Effector memory CD8-positive, alpha-beta T cell (primary cell): ENCODE measurements around the gene ARHGEF25.
"Not testable (repeated sequence)": the region's sequence is repeated elsewhere in the genome, so short reads cannot be mapped to it uniquely, and the experiment has no call there.

Experiments used
- ATAC-seq: fragments of 150-1000 bp; cut with Tn5 transposase; replicated peaks from 2 replicates; pipeline ENCODE4 v1.10.0; 2021; ENCODE audit warnings: mild to moderate bottlenecking, moderate library complexity
- DNase-seq, 3 experiments: peaks; one replicate each; pipeline ENCODE4 v3.0.0; 2021
- H3K27ac Mint-ChIP-seq, 2 donors: one replicate each; pipeline ENCODE4 v1.8.0; 2022; ENCODE audit warnings: mild to moderate bottlenecking in 2 of 2, mixed read lengths in 2 of 2, moderate library complexity in 2 of 2
- H3K27me3 Mint-ChIP-seq, 2 donors: one replicate each; pipeline ENCODE4 v1.8.0; 2022; ENCODE audit warnings: mixed read lengths in 2 of 2
- H3K36me3 Mint-ChIP-seq: one replicate; pipeline ENCODE4 v1.8.0; 2022; ENCODE audit warnings: mild to moderate bottlenecking, moderate library complexity, mixed read lengths; ENCODE audit not compliant: insufficient read depth
- H3K4me1 Mint-ChIP-seq, 2 donors: one replicate each; pipeline ENCODE4 v1.8.0; 2022; ENCODE audit warnings: low read depth in 2 of 2, mixed read lengths in 2 of 2
- H3K4me3 Mint-ChIP-seq, 2 donors: one replicate each; pipeline ENCODE4 v1.8.0; 2022; ENCODE audit warnings: mild to moderate bottlenecking in 2 of 2, mixed read lengths in 2 of 2, moderate library complexity in 2 of 2
- H3K9me3 Mint-ChIP-seq, 2 donors: one replicate each; pipeline ENCODE4 v1.8.0; 2022; ENCODE audit warnings: mixed read lengths in 2 of 2

Gene ARHGEF25

DNA sequence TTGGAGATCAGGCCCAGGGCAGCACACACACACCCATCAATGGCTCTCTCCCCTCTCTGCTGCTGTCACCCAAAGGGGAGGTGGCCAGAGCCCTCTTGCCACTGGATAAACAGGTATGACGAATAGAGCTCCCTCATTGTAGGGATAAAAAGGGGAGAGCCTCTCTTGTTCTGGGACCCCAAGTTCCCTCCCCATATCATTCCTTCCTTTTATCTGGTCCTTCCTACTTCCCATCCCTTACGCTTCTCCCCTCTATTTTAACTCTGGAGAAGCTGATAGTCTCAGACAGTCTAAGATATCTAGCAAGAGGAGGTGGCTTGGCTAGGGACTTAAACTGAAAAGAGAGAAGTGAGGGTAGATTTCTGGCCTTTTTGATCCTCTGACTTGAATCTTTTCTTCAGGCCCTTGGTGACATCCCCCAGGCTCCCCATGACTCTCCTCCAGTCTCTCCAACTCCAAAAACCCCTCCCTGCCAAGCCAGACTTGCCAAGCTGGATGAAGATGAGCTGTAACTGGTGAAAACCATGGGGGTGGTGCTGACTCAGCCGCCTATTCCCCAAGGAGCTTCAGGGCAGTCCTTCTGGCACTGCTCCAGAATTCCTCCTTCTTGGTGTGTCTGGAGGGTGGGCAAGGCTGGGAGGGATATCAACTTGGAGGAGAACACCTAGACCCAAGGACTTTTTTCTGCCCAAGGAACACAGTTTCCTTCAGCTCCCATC is 5.3 kb downstream of the ARHGEF25 start:
- no peak overlapping the region for H3K4me3 Mint-ChIP-seq
- H3K36me3 Mint-ChIP-seq: no peaks in the 10 kb centered on the region
- ATAC-seq: no peak
- H3K9me3 Mint-ChIP-seq: no peaks in the 10 kb centered on the region
- no peak overlapping the region for H3K27ac Mint-ChIP-seq
- H3K27me3 Mint-ChIP-seq: peaks cover 50 to 95% of the 10 kb centered on the region in 2 donors
- H3K4me1 Mint-ChIP-seq: peaks cover 13 to 23% of the 10 kb centered on the region in 2 donors
- DNase-seq: no peak

- H3K27me3 Mint-ChIP-seq: peaks cover 64 to 100% of the 10 kb centered on the region in 2 donors
Measured at GRCh38 chr12:57617942-57618341, 6.7 kb downstream of the ARHGEF25 start.

DNA sequence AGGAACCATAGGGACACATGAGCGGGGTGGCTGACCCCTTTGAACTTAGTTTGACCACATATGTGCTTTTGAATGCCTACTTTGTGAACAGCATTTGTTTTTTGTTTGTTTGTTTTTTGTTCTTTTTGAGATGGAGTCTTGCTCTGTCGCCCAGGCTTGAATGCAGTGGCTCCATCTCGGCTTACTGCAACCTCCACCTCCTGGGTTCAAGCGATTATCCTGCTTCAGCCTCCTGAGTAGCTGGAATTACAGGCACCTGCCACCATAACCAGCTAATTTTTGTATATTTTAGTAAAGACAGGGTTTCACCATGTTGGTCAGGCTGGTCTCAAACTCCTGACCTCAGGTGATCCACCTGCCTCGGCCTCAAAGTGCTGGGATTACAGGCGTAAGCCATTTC is 7.2 kb downstream of the ARHGEF25 start:
- not testable (repeated sequence) for DNase-seq, H3K36me3 Mint-ChIP-seq, H3K9me3 Mint-ChIP-seq, H3K27ac Mint-ChIP-seq, ATAC-seq, H3K4me3 Mint-ChIP-seq
- Mint-ChIP-seq H3K27me3 (peaks cover 69 to 100% of the 10 kb centered on the region in 2 donors), H3K4me1 (peaks cover 20 to 32% of the 10 kb centered on the region in 2 donors)

More at GRCh38 chr12:57617942-57618341, 6.7 kb downstream of the ARHGEF25 start:
- Mint-ChIP-seq H3K9me3 (no peaks in the 10 kb centered on the region), H3K4me1 (peaks cover 20 to 32% of the 10 kb centered on the region in 2 donors), H3K27ac (no peak overlapping the region), H3K4me3 (no peak overlapping the region), H3K36me3 (peaks cover 3% of the 10 kb centered on the region)
- ATAC-seq (no peak), DNase-seq (no peak)

- Mint-ChIP-seq H3K4me1 (peaks cover 20 to 32% of the 10 kb centered on the region in 2 donors), H3K27ac (no peak overlapping the region), H3K9me3 (no peaks in the 10 kb centered on the region), H3K36me3 (peaks cover 3% of the 10 kb centered on the region), H3K27me3 (peaks cover 75 to 100% of the 10 kb centered on the region in 2 donors), H3K4me3 (peak overlapping the region; percentile 54 to 62)
- DNase-seq (no peak), ATAC-seq (no peak)
Measured at GRCh38 chr12:57618966-57619433, 7.8 kb downstream of the ARHGEF25 start.

- H3K36me3 Mint-ChIP-seq: peaks cover 3% of the 10 kb centered on the region
- peaks cover 20 to 32% of the 10 kb centered on the region in 2 donors for H3K4me1 Mint-ChIP-seq
- H3K9me3 Mint-ChIP-seq: no peaks in the 10 kb centered on the region
- DNase-seq (peak in 1 of 3 experiments; percentile 35), ATAC-seq (peak; percentile 62)
- H3K27me3 Mint-ChIP-seq: peaks cover 81 to 100% of the 10 kb centered on the region in 2 donors
- H3K4me3 Mint-ChIP-seq: peak overlapping the region; percentile 54 to 62
- no peak overlapping the region for H3K27ac Mint-ChIP-seq
Measured at GRCh38 chr12:57619434-57620244, 8.4 kb downstream of the ARHGEF25 start.

- H3K27me3 Mint-ChIP-seq: peaks cover 89 to 100% of the 10 kb centered on the region in 2 donors
- ATAC-seq (peak; percentile 3), DNase-seq (no peak)
- peaks cover 3% of the 10 kb centered on the region for H3K36me3 Mint-ChIP-seq
- no peak overlapping the region for H3K27ac Mint-ChIP-seq
- no peaks in the 10 kb centered on the region for H3K9me3 Mint-ChIP-seq
- peaks cover 20 to 32% of the 10 kb centered on the region in 2 donors for H3K4me1 Mint-ChIP-seq
- peak overlapping the region; percentile 83 to 84 for H3K4me3 Mint-ChIP-seq
Measured at GRCh38 chr12:57620245-57620935, 9.2 kb downstream of the ARHGEF25 start.

DNA sequence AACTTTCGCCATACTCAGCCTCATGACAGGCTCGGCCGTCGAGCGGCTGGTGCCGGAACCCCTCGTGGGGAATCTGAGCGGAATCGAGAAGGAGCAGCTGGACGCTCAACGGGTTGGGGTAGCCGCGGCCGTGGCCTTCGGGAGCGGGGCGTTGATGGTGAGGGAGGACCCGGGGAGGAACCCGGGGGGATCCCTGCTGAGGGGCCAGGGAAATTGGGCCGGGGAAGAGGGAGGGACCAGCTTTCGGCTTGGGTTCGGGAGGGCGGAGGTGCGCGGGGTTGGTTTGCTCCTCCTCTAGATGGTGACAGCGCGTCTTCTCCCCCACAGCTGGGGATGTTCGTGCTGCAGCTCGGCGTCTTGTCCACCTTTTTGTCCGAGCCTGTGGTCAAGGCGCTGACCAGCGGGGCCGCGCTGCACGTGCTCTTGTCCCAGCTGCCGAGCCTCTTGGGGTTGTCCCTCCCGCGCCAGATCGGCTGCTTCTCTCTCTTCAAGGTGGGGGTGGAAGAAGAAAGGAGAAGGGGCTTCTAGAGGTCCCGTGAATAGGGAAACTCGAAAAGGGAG is 9.8 kb downstream of the ARHGEF25 start:
- Mint-ChIP-seq H3K27me3 (peaks cover 95 to 100% of the 10 kb centered on the region in 2 donors), H3K4me1 (peaks cover 20 to 32% of the 10 kb centered on the region in 2 donors), H3K36me3 (peaks cover 3% of the 10 kb centered on the region), H3K27ac (no peak overlapping the region), H3K9me3 (no peaks in the 10 kb centered on the region), H3K4me3 (peak overlapping the region; percentile 83 to 84)
- DNase-seq (no peak), ATAC-seq (peak; percentile 20)

GRCh38 chr12:57621497-57622292 is 10.5 kb downstream of the ARHGEF25 start:
- peak overlapping the region; percentile 83 to 84 for H3K4me3 Mint-ChIP-seq
- H3K4me1 Mint-ChIP-seq: peaks cover 20 to 32% of the 10 kb centered on the region in 2 donors
- H3K36me3 Mint-ChIP-seq: peaks cover 4% of the 10 kb centered on the region
- no peak overlapping the region for H3K27ac Mint-ChIP-seq
- ATAC-seq (peak; percentile 67), DNase-seq (peak; percentile 36 to 53 (median 51))
- H3K27me3 Mint-ChIP-seq: peaks cover 95 to 100% of the 10 kb centered on the region in 2 donors
- no peaks in the 10 kb centered on the region for H3K9me3 Mint-ChIP-seq

- H3K27ac Mint-ChIP-seq: no peak overlapping the region
- H3K9me3 Mint-ChIP-seq: no peaks in the 10 kb centered on the region
- no peak for DNase-seq
- peaks cover 95 to 100% of the 10 kb centered on the region in 2 donors for H3K27me3 Mint-ChIP-seq
- no peak for ATAC-seq
- H3K4me1 Mint-ChIP-seq: peaks cover 20 to 36% of the 10 kb centered on the region in 2 donors
- H3K36me3 Mint-ChIP-seq: peaks cover 6% of the 10 kb centered on the region
- peak overlapping the region; percentile 83 to 84 for H3K4me3 Mint-ChIP-seq
Measured at GRCh38 chr12:57622293-57623245, 11.3 kb downstream of the ARHGEF25 start.

DNA sequence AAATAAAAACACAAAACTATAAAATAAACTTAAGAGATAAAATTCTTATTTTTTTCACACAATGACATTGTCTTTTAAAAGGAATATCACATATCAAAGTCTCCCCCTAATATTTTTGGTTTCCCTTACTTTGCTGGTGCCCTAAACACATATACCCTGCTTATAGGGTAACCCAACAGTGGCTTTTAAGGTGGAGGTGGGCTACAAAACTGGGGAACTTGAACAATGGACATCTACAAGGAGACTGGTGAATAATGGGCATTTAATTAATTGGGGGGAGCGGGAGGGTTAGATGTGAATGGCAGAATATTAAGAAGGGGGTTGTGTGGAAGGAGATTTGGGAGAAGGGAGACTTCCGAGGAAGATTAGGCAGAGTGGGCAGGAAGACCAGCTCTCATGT is 12.2 kb downstream of the ARHGEF25 start:
- no peaks in the 10 kb centered on the region for H3K9me3 Mint-ChIP-seq
- DNase-seq: no peak
- peaks cover 95 to 100% of the 10 kb centered on the region in 2 donors for H3K27me3 Mint-ChIP-seq
- peaks cover 6% of the 10 kb centered on the region for H3K36me3 Mint-ChIP-seq
- H3K27ac Mint-ChIP-seq: no peak overlapping the region
- ATAC-seq: no peak
- H3K4me1 Mint-ChIP-seq: peaks cover 20 to 41% of the 10 kb centered on the region in 2 donors
- H3K4me3 Mint-ChIP-seq: no peak overlapping the region

- Mint-ChIP-seq H3K9me3 (no peaks in the 10 kb centered on the region), H3K27me3 (peaks cover 97 to 100% of the 10 kb centered on the region in 2 donors), H3K4me3 (no peak overlapping the region), H3K36me3 (peaks cover 6% of the 10 kb centered on the region), H3K4me1 (peaks cover 20 to 41% of the 10 kb centered on the region in 2 donors), H3K27ac (no peak overlapping the region)
- no peak for DNase-seq
- ATAC-seq: no peak
Measured at GRCh38 chr12:57623811-57624390, 12.7 kb downstream of the ARHGEF25 start.
